Stimulated activated CD4-positive, alpha-beta T cell treated with anti-CD3 and anti-CD28 coated beads, Interleukin-1b, Interleukin-23, amount 100 ng/mL, for 1 hour (primary cell): ENCODE results near the gene CFAP68.
A peak's percentile ranks its signal among the peaks of the same experiment; 100 is the strongest.
"Not testable (repeated sequence)": the region's sequence is repeated elsewhere in the genome, so short reads cannot be mapped to it uniquely, and the experiment has no call there.

Experiments used
- DNase-seq, 2 donors: peaks; one replicate each; pipeline ENCODE4 v3.0.0-alpha.2; 2020; ENCODE audit warnings: low read depth in 2 of 2

CFAP68 gene

DNA sequence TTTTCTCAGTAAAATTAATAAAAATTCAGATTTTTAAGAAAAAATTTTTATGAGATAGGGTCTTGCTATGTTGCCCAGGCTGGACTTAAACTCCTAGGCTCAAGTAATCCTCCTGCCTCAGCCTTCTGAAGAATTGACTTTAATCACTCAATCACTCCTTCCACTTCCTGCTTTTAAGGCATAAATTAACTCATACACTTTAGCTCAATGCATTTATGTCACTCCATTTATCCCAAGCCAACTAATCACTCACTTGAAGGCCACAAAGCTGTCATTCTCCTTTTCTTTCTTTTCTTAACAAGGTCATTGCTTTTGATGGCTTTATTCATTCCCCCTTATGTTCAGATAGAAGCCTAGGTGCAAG, 8.8 kb upstream of the CFAP68 start:
- no peak for DNase-seq

- DNase-seq: peak; percentile 66 to 94
These were observed 8.3 kb upstream of the CFAP68 start, which contains the start of gene ALG9 for GRCh38 chr11:111870886-111871692. Gene ALG9, minus strand, starts transcription at chr11:111871581. Its CDS starts 99 bp downstream, at chr11:111871482.

- DNase-seq: no peak
These were observed 7.6 kb upstream of the CFAP68 start for GRCh38 chr11:111871693-111872161.

GRCh38 chr11:111878385-111878848, 924 bp upstream of the CFAP68 start:
- DNase-seq: no peak

GRCh38 chr11:111879637-111879960, 258 bp downstream of the CFAP68 start:
- DNase-seq: no peak

- no peak for DNase-seq
These were observed 2.9 kb downstream of the CFAP68 start for GRCh38 chr11:111882202-111882601.

DNA sequence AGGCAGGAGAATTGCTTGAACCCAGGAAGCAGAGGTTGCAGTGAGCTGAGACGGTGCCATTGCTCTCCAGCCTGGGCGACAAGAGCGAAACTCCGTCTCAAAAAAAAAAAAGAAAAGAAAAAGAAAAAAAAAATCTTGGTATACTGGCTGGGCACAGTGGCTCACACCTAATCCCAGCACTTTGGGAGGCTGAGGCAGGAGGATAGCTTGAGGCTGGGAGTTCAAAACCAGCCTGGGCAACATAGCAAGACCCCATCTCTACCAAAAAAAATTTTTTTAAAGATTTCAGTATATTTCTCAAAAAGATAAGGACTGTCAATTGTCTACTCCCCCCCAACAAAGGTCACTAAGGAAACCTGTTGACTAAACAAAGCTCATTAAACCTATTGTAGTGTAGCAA, 5.7 kb downstream of the CFAP68 start:
- DNase-seq: not testable (repeated sequence)

- DNase-seq: no peak
These were observed 6.7 kb downstream of the CFAP68 start for GRCh38 chr11:111886032-111886431.

DNA sequence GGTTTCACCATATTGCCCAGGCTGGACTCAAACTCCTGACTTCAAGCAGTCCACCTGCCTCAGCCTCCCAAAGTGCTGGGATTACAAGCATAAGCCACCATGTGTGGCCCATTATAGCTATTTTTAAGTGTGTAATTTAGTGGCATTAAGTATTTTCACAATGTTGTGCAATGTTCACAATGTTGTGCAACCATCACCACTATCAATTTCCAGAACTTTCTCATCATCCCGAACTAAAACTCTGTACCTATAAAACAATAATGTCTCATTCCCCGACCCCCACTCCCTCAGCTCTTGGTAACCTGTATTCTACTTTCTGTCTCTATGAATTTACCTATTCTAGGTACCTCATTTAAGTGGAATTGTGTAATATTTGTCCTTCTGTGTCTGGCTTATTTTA, 7.5 kb downstream of the CFAP68 start:
- DNase-seq: no peak

- no peak for DNase-seq
These were observed 26.1 kb downstream of the CFAP68 start for GRCh38 chr11:111905411-111905810.

- DNase-seq: no peak
These were observed 27.3 kb downstream of the CFAP68 start for GRCh38 chr11:111906680-111907079.

- no peak for DNase-seq
These were observed 29.4 kb downstream of the CFAP68 start for GRCh38 chr11:111908639-111909305.

GRCh38 chr11:111909378-111909777, 30.0 kb downstream of the CFAP68 start:
- DNase-seq: no peak

DNA sequence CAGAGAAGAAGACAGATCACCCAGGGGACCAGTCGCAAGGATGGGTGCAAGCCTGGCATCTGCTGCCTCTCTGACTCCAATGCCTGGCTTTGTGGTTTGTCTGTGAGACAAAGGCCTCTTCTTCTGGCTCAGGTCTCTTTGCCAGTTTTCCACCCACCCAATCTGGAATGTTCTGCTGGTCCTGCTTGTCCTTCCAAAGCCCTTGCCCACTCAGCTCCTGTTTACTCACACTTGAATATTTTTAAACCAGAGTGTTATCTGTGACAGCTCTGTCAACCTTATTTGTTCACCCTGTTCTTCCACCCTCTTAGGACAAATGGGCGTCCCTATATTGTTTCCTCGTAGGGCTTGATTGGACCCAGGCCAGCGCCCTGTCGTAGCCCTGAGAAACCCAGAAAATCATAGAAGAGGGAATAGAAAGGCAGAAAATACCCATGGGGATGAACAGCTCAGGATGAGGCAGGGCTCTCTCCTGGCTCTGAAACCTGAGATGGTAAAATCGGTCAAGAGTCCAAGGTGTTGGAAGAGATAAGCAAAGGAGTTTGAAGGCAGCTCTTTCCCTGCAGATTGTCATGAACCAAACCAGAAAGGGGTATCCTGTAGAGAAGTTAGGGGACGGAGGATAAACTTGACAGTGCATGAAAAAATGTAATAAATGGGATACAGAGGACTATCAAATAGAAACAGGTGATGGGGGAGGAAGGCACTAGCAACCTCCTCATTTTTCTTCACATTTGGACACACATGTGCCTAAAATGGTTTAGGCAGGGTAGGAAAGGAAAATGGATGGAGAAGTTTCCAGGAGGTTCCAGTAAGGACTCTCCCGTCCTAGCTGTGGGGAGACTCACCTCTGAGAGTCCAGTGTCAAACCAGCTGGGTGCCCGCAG, 31.6 kb downstream of the CFAP68 start:
- no peak for DNase-seq

DNA sequence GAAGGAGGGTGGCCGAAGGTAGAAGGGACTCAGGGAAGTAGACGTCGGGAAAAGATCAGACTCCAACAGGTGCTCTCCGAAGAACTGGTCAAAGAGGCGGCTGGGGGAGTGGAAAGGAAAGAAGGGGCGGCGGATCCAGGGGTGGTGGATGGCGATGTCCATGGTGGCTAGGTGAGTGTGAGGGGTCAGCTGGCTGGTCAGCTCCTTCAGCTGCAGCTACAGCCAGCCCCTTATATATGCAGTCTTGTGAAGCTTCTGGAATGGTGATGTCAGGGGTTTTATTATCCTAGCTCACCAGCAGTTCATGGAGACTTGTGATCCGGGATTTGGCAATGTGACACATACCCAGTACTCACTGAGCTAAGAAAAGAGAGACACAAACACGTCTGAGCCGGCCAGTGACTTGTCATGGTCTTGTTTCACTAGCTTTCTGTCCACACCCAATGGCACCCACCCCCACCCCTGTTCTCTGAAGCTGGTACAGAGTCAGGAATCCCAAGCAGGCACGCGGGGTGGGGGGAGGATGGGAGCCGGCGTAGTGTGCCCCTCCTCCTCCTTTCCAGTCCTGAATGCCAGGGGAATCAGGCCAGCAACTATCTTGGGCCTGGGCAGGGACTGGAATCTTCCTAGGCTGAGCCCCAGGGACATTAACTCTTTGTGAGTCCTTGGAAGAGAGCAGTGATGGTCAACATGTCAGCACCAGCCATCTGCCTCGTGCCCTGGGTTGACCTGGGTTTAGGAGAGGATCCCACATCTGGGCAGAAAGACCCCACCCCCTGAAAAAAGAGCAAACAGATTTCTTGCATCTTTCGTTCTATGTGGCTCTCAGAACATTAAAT, 32.4 kb downstream of the CFAP68 start, which contains the start of gene CRYAB:
TSS of gene CRYAB (minus strand) at position 208 of the 839 bp plus-strand sequence. CDS start at position 162, 46 bp downstream.
- DNase-seq: no peak

DNA sequence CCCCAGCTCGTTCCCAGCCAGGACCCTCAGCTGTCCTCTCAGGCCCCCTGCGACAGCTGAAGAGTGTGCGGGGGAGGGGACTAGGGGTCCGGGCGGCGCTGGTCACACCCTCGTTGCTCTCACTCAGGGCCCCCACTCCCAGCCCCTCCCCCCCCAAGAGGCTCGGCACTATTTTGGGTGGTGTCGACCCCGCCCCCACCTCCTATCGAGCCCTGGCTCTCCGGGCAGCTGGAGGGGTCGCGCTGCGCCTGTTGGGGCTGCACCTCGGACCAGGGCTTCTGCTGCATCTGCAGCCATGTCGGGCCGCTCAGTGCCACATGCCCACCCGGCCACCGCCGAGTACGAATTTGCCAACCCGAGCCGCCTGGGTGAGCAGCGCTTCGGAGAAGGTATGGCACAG, 33.2 kb downstream of the CFAP68 start, which contains the start of gene HSPB2:
TSS of gene HSPB2 (plus strand) at position 200 of the 400 bp plus-strand sequence. CDS start at position 296, 96 bp downstream.
- DNase-seq: no peak

DNA sequence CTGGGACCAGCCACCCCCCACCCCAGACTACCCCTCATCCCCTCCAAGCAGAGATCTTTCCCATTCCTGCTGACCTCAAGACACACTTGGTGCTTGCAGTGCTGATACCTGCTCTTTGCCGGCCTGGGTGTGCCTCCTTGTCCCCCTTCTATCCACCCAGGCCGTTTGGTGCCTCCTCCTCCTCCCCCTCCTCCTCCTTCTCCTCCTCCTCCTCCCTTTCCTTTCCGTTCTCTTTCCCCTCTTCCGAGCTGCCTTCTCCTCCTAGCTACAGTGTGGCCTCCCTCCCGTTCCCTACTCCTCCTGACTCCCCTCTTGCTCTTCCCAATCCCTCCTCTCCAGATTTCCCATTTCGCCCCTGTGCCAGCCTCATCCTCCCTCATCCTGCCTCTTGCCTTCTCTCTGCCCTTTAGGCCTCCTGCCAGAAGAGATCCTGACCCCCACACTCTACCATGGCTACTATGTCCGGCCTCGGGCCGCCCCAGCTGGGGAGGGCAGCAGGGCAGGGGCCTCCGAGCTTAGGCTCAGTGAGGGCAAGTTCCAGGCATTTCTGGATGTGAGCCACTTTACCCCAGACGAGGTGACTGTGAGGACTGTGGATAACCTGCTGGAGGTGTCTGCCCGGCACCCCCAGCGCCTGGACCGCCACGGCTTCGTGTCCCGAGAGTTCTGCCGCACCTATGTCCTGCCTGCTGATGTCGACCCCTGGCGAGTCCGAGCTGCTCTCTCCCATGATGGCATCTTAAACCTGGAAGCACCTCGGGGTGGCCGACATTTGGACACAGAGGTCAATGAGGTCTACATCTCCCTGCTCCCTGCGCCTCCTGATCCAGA, 33.9 kb downstream of the CFAP68 start:
- DNase-seq: no peak

DNA sequence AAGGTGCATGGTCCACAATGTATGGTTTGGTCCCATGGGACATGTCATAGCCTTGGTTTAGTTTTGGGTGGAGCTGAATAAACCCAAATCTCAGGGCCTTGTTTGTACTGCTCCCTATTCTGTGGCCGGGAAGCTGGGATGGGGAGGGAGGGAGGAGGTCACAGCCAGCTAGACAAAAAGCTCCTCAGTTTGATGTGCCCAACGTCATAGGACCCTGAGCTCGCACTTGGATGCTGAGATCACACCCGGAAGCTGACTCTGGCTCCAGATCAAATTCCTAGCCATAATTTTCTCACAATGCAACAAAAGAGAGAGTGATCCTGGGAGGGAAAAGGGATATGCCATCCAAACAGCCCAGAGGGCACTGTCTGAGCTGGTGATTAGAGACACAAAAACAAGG, 34.7 kb downstream of the CFAP68 start:
- no peak for DNase-seq

GRCh38 chr11:111916768-111917167, 37.4 kb downstream of the CFAP68 start:
- DNase-seq: no peak

GRCh38 chr11:111917312-111917711, 38.0 kb downstream of the CFAP68 start:
- no peak for DNase-seq
